ENCODE results near the gene ASIC3.

ASIC3 gene

GRCh38 chr7:151088856-151089699 lies 40.7 kb downstream of the ASIC3 start:
- DNase-seq = no peak

- DNase-seq = no peak
Measured at GRCh38 chr7:151089893-151090730, 41.8 kb downstream of the ASIC3 start.

- no peak for DNase-seq
Measured at GRCh38 chr7:151091003-151091402, 42.7 kb downstream of the ASIC3 start.

GRCh38 chr7:151091431-151091830 lies 43.1 kb downstream of the ASIC3 start:
- no peak for DNase-seq

GRCh38 chr7:151091988-151092387 lies 43.7 kb downstream of the ASIC3 start:
- no peak for DNase-seq

GRCh38 chr7:151093748-151094147 lies 45.4 kb downstream of the ASIC3 start:
- DNase-seq = no peak

- DNase-seq = no peak
Measured at GRCh38 chr7:151094675-151095074, 46.3 kb downstream of the ASIC3 start.

- no peak for DNase-seq
Measured at GRCh38 chr7:151095123-151095797, 46.9 kb downstream of the ASIC3 start.

GRCh38 chr7:151095828-151096475 lies 47.6 kb downstream of the ASIC3 start:
- no peak for DNase-seq

- no peak for DNase-seq
Measured at GRCh38 chr7:151099486-151100211, 51.3 kb downstream of the ASIC3 start.

- DNase-seq = no peak
Measured at GRCh38 chr7:151100921-151101320, 52.6 kb downstream of the ASIC3 start.

- DNase-seq = no peak
Measured at GRCh38 chr7:151101621-151102396, 53.5 kb downstream of the ASIC3 start.
